Small intestine (tissue), 7 donors: ENCODE data around the gene RHOF. TPM values are rescaled to one million over a fixed set of nuclear protein-coding genes. Genes with fewer than 3 reads are reported as not detected.

ENCODE experiments used
- DNase-seq, 2 donors: peaks; one replicate each; pipeline versions ENCODE4 v3.0.0 to v3.0.0-alpha.2; 2013
- FAIRE-seq: peaks from 2 replicates; lab custom pipeline; 2012; peaks lifted over from hg19 to GRCh38; lab: Jason Lieb, UNC
- H3K27ac ChIP-seq, 3 donors: one replicate each; pipeline ENCODE4 v1.5.1; 2013; ENCODE audit warnings: low read length in 2 of 3, mild to moderate bottlenecking in 2 of 3, control low read depth in 1 of 3, inconsistent platforms in 1 of 3, low read depth in 1 of 3, moderate library complexity in 1 of 3
- H3K27me3 ChIP-seq, 3 donors: one replicate each; pipeline ENCODE4 v1.6.1; 2013; ENCODE audit warnings: low read length in 3 of 3, inconsistent platforms in 1 of 3; ENCODE audit not compliant: control insufficient read depth in 3 of 3, insufficient read depth in 3 of 3
- H3K36me3 ChIP-seq, 3 donors: one replicate each; pipeline ENCODE4 v1.6.1; 2013; ENCODE audit warnings: low read length in 3 of 3, inconsistent platforms in 1 of 3, low read depth in 1 of 3, mild to moderate bottlenecking in 1 of 3, moderate library complexity in 1 of 3; ENCODE audit not compliant: control insufficient read depth in 3 of 3, insufficient read depth in 2 of 3
- H3K4me1 ChIP-seq, 3 donors: one replicate each; pipeline ENCODE4 v1.6.1; 2013; ENCODE audit warnings: low read length in 2 of 3, inconsistent platforms in 1 of 3, low read depth in 1 of 3, mild to moderate bottlenecking in 1 of 3, moderate library complexity in 1 of 3; ENCODE audit not compliant: control insufficient read depth in 3 of 3, insufficient read depth in 2 of 3
- H3K4me3 ChIP-seq, 3 donors: one replicate each; pipeline ENCODE4 v1.5.1; 2013; ENCODE audit warnings: low read length in 3 of 3, control low read depth in 1 of 3, inconsistent platforms in 1 of 3, low read depth in 1 of 3, mild to moderate bottlenecking in 1 of 3, moderate library complexity in 1 of 3
- H3K9me3 ChIP-seq, 2 donors: one replicate each; pipeline ENCODE4 v1.6.1; 2013; ENCODE audit warnings: low read depth in 1 of 2, low read length in 1 of 2; ENCODE audit not compliant: control insufficient read depth in 2 of 2, insufficient read depth in 1 of 2
- WGBS, 3 donors: extraction: QIAGEN DNeasy Blood & Tissue Kit; methylation state at CpG; one replicate each; pipeline ENCODE4 v1.1.7; 2013; 5-methylcytosine and 5-hydroxymethylcytosine counted together
- polyA plus RNA-seq, 4 donors: library from polyadenylated mRNA; stranded (reverse) in 3 of 4; unstranded in 1 of 4; fragments of 200-250 nt in 3 of 4; fragments of 120-200 nt in 1 of 4; gene quantifications; one replicate each; pipeline versions ENCODE4 v1.2.1 to v1.2.3, GENCODE V29; 2013
- donor health status: healthy with polysubstance abuse.
- donor health status: control.
- donor health status: control.
- donor health status: Bipolar disorder and iron deficiency.
- donor health status: healthy.

RHOF gene
- polyA plus RNA-seq, 4 donors, result 13.3 to 75.9 (median 43.6) TPM

DNA sequence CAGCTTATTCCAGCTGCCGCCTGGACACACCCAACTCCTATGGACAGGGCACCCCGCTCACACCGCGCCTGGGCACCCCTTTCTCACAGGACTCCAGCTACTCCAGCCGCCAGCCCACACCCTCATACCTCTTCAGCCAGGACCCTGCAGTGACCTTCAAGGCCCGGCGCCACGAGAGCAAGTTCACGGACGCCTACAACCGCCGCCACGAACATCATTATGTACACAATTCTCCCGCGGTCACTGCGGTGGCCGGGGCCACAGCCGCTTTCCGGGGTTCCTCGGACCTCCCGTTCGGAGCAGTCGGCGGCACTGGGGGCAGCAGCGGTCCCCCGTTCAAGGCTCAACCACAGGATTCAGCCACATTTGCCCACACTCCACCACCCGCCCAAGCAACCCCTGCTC, 16.2 kb upstream of the RHOF start:
- FAIRE-seq, result no peak
- Histone ChIP-seq H3K36me3 (peaks cover 9 to 83% (median 20%) of the 10 kb centered on the region in 3 donors), H3K27me3 (no peaks in the 10 kb centered on the region), H3K27ac (no peak overlapping the region), H3K4me1 (peaks cover 5 to 49% (median 12%) of the 10 kb centered on the region in 3 donors), H3K4me3 (no peak overlapping the region), H3K9me3 (no peaks in the 10 kb centered on the region)
- DNase-seq, result no peak
- WGBS, 3 donors, result 87 to 92% (median 90%) methylated on average over 27 of the region's 27 CpGs

GRCh38 chr12:121808623-121809022, 15.1 kb upstream of the RHOF start:
- DNase-seq (no peak), FAIRE-seq (no peak)
- WGBS, 3 donors, result 91 to 92% (median 91%) methylated on average over 8 of the region's 8 CpGs
- no peaks in the 10 kb centered on the region for H3K27me3 ChIP-seq
- H3K27ac ChIP-seq, result no peak overlapping the region
- peaks cover 9 to 74% (median 14%) of the 10 kb centered on the region in 3 donors for H3K36me3 ChIP-seq
- no peak overlapping the region for H3K4me3 ChIP-seq
- H3K9me3 ChIP-seq, result no peaks in the 10 kb centered on the region
- peaks cover 5 to 48% (median 12%) of the 10 kb centered on the region in 3 donors for H3K4me1 ChIP-seq

DNA sequence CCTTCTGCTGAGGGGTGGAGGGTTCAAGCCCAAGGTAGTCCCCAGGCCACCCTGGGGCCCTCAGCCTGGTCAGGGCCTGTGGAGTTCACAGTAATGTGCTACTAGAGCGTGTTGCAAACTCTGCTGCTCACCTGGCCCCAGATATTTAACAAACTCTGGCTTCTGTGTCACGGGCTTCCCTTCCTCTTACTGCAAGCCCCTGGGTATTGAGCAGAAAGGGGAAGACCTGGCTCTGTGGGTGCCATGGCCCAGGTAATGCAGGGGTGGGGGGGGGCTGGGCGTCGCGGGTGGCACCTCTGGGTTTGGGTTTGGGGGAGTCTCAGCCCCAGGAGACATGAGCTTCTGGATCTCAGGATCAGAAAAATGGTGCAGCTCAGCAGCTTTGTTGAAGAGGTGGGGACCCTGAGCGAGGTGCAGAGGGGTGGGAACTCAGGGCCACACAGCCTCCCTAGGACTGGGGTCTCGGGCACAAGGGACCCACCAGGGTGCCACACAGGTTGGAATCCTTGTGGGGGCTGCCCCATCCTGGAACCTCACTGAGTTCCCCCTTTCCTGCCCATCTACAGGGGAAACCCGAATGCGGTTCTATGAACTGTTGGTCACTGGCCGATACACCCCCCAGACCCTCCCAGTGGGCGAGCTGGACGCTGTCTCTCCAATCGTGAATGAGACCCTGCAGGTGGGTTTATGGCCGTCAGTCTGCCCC, 14.3 kb upstream of the RHOF start:
- no peaks in the 10 kb centered on the region for H3K9me3 ChIP-seq
- no peak for DNase-seq
- H3K4me1 ChIP-seq, result peaks cover 5 to 40% (median 12%) of the 10 kb centered on the region in 3 donors
- peaks cover 9 to 65% (median 14%) of the 10 kb centered on the region in 3 donors for H3K36me3 ChIP-seq
- H3K27me3 ChIP-seq, result no peaks in the 10 kb centered on the region
- H3K27ac ChIP-seq, result no peak overlapping the region
- no peak for FAIRE-seq
- 79 to 83% (median 80%) methylated on average over 14 of the region's 14 CpGs for WGBS, 3 donors
- H3K4me3 ChIP-seq, result no peak overlapping the region

GRCh38 chr12:121806546-121807423, 13.3 kb upstream of the RHOF start:
- peak overlapping the region; percentile 5 to 62 (median 7) for H3K27ac ChIP-seq
- DNase-seq (peak; percentile 56 to 70), FAIRE-seq (no peak)
- H3K27me3 ChIP-seq, result no peaks in the 10 kb centered on the region
- peaks cover 9 to 60% (median 14%) of the 10 kb centered on the region in 3 donors for H3K36me3 ChIP-seq
- no peaks in the 10 kb centered on the region for H3K9me3 ChIP-seq
- 16 to 30% (median 17%) methylated on average over 21 of the region's 21 CpGs for WGBS, 3 donors
- peak overlapping the region; percentile 9 to 97 (median 68) for H3K4me3 ChIP-seq
- peaks cover 5 to 35% (median 12%) of the 10 kb centered on the region in 3 donors for H3K4me1 ChIP-seq

DNA sequence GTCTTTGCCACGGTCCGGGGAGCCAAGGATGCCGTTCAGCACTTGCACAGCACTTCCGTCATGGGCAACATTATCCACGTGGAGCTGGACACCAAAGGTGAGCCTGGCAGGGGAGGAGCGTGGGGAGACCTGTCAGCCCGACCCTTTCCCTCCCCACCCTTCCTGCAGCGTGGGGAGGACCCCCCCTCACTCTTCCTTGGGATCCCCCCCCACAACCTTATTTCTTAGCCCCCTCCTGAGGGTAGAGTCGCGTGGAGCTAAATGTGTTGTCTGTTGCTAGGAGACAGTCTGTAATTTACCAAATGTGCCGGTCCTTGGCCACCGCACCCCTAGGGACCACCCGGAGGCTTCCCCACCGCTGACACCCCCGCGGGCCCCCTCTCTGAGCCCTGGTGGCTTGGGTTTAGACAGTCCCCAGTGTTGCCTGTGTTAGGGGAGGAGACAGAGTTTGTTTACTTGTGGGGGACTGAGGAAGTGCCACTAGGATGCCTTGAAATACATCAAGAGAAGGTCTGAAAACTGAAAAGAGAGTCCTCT, 12.6 kb upstream of the RHOF start:
- Histone ChIP-seq H3K27ac (peak overlapping the region; percentile 5 to 62 (median 56)), H3K4me3 (peak overlapping the region; percentile 9 to 97 (median 68)), H3K36me3 (peaks cover 9 to 53% (median 14%) of the 10 kb centered on the region in 3 donors), H3K27me3 (no peaks in the 10 kb centered on the region), H3K9me3 (no peaks in the 10 kb centered on the region), H3K4me1 (peaks cover 3 to 28% (median 12%) of the 10 kb centered on the region in 3 donors)
- DNase-seq, result peak in 1 of 2 donors; percentile 43
- 1 to 4% (median 1%) methylated on average over 12 to 16 of the region's 16 CpGs for WGBS, 3 donors
- FAIRE-seq, result no peak

DNA sequence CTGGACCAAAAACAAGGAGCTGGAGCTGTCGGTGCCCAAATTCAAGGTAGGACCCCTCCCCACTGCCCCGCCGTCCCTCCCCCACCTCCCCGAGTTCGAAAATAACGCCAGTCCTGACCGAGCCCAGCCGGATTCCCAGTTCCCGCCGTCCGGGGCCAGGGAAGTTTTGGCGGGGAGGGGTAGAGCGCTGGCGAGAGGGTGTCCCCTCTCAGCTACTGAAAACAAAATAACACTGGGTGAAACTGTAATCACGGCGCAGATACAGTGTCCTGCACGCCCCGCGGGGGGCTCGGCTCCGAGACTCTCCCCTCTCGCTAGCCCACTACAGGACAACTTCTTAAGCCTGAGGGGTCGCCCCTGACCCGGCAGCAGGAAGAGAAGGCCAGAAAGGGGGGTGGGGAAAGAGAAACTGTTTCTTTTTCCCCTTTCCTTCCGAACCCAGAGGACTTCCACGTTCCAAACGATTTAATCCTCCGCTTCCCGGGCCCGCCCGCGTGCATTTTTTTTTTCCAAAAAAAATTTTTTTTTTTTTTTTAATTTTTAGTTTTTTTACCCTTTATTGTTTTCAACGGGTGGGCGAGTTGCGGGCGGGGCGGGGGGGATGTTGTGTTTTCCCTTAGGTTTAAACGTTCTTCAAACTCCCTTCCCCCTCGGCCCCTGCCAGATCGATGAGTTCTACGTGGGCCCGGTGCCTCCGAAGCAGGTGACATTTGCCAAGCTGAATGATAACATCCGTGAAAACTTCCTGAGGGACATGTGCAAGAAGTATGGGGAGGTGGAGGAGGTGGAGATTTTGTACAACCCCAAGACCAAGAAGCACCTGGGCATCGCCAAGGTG, 11.9 kb upstream of the RHOF start:
- Histone ChIP-seq H3K36me3 (peaks cover 8 to 46% (median 11%) of the 10 kb centered on the region in 3 donors), H3K9me3 (no peaks in the 10 kb centered on the region), H3K27me3 (no peaks in the 10 kb centered on the region), H3K27ac (peak overlapping the region; percentile 88 to 100 (median 98)), H3K4me3 (peak overlapping the region; percentile 68 to 98 (median 97)), H3K4me1 (peaks cover 3 to 21% (median 12%) of the 10 kb centered on the region in 3 donors)
- FAIRE-seq (no peak), DNase-seq (peak in 1 of 2 donors; percentile 63)
- WGBS, 3 donors, result 1 to 2% (median 1%) methylated on average over 40 to 45 of the region's 45 CpGs

DNA sequence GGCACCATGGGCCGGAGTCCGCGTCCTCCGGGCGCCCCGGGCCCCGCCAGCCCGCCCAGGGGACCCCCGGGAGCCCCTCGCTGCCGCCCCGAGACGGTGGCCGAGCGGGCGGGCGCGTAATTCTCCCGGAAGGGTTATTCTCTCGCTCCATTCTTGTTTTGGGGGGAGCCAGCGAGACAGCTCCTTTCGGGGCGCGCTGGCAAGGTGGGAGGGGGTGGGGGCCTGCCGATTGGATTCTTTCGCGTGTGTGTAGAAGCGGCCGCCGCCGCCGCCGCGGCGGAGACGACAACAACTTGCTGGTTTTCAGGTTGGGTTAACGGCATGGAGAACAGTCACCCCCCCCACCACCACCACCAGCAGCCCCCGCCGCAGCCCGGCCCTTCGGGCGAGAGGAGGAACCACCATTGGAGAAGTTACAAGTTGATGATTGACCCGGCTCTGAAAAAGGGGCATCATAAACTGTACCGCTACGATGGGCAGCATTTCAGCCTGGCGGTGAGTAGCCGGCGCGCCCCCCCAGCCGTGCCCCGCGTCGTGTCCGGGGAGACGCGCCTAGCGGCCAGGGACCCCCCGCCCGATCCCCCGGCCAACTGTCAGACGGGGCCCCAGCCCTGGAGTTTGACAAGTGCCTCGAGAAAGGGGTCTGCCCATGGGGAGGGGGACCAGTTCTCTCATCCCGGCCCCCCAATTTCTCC, 11.1 kb upstream of the RHOF start:
- DNase-seq (peak; percentile 34 to 79), FAIRE-seq (no peak)
- WGBS, 3 donors, result 0 to 1% (median 1%) methylated on average over 38 to 63 of the region's 63 CpGs

More for the DNA sequence above, 11.1 kb upstream of the RHOF start:
- Histone ChIP-seq H3K4me3 (peak overlapping the region; percentile 68 to 98 (median 97)), H3K27ac (peak overlapping the region; percentile 88 to 100 (median 98)), H3K36me3 (peaks cover under 1 to 40% (median 4%) of the 10 kb centered on the region in 3 donors), H3K27me3 (no peaks in the 10 kb centered on the region), H3K9me3 (no peaks in the 10 kb centered on the region), H3K4me1 (peaks cover 3 to 20% (median 12%) of the 10 kb centered on the region in 3 donors)
